MCF 10A (cell line): ENCODE results near the gene PIP4K2B. TPM values are rescaled to one million over a fixed set of nuclear protein-coding genes. Genes with fewer than 3 reads are reported as not detected.

Experiments
- BruUV-seq: library from RNA; stranded (reverse); fragments of 400-500 nt; replicated peaks from 2 replicates; lab custom pipeline; 2021; lab: Mats Ljungman, UMichigan
- CTCF ChIA-PET: fragments of 300-600 bp; sonication (Branson Sonifier 250); formaldehyde crosslinking; extraction: SDS; loops from one replicate; lab custom pipeline; 2021; ENCODE audit warnings: antibody characterized with exemption, inconsistent platforms; lab: Yijun Ruan, JAX
- POLR2A ChIA-PET: fragments of 300-600, 350-650 bp; sonication (Branson Sonifier 250); formaldehyde crosslinking; extraction: SDS; loops from one replicate; lab custom pipeline; 2020; ENCODE audit warnings: antibody characterized with exemption, inconsistent platforms; lab: Yijun Ruan, JAX
- DNase-seq: peaks from one replicate; pipeline ENCODE4 v3.0.0-alpha.2; 2018; ENCODE audit not compliant: unreplicated experiment
- H3K27ac Mint-ChIP-seq: one replicate; pipeline ENCODE4 v1.8.0; 2022; ENCODE audit warnings: mild to moderate bottlenecking, low read depth, mixed read lengths; ENCODE audit not compliant: unreplicated experiment
- H3K27me3 Mint-ChIP-seq: one replicate; pipeline ENCODE4 v1.8.0; 2022; ENCODE audit warnings: mixed read lengths; ENCODE audit not compliant: insufficient read depth, unreplicated experiment
- H3K36me3 Mint-ChIP-seq: one replicate; pipeline ENCODE4 v1.8.0; 2022; ENCODE audit warnings: mild to moderate bottlenecking, moderate library complexity, mixed read lengths; ENCODE audit not compliant: insufficient read depth, unreplicated experiment
- H3K4me1 Mint-ChIP-seq: one replicate; pipeline ENCODE4 v1.8.0; 2022; ENCODE audit warnings: mixed read lengths; ENCODE audit not compliant: insufficient read depth, unreplicated experiment
- H3K4me3 Mint-ChIP-seq: one replicate; pipeline ENCODE4 v1.8.0; 2022; ENCODE audit warnings: mild to moderate bottlenecking, moderate library complexity, mixed read lengths; ENCODE audit not compliant: unreplicated experiment
- H3K9me3 Mint-ChIP-seq: one replicate; pipeline ENCODE4 v1.8.0; 2022; ENCODE audit warnings: mixed read lengths; ENCODE audit not compliant: unreplicated experiment
- intact Hi-C: fragments of 100-400 bp; cut with micrococcal nuclease; formaldehyde crosslinking; loops from 2 replicates; pipeline ENCODE4 v1.14.1; 2022
- total RNA-seq: library from RNA; stranded (reverse); gene quantifications from 2 replicates; pipeline ENCODE4 v1.2.3, GENCODE V29; 2022
- TF ChIP-seq, protein P1 (sequence below): fragments of 200-600 bp; IDR thresholded peaks from one replicate; pipeline ENCODE4 v1.8.0; 2022; ENCODE audit warnings: antibody characterized with exemption, mild to moderate bottlenecking; ENCODE audit not compliant: unreplicated experiment

PIP4K2B gene
- total RNA-seq, 1 experiment from 2014 or later: 27.4 TPM

DNA sequence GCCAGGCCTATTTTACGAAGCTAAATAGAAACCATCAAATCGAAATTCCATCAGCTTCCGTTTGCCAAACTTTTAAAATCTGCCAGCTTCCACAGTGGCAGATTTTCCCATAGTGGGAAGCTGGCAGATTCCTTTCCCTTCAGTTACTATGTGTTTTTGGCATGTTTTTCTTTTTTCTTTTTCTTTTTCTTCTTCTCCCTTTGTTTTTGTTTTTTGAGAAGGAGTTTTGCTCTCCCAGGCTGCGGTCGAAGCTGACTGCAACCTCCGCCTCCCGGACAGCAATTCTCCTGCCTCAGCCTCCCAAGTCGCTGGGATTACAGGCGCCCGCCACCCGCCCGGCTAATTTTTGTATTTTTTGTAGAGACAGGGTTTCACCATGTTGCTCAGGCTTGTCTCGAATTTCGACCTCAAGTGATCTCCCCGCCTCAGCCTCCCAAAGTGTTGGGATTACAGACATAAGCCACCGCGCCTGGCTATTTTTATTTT, 26.4 kb upstream of the PIP4K2B start:
- Mint-ChIP-seq H3K4me1 (no peaks in the 10 kb centered on the region), H3K4me3 (peak overlapping the region; percentile 98), H3K9me3 (no peaks in the 10 kb centered on the region), H3K27me3 (no peaks in the 10 kb centered on the region), H3K36me3 (peaks cover 21% of the 10 kb centered on the region), H3K27ac (peak overlapping the region; percentile 100)
- intact Hi-C loops: no loop called here
- POLR2A ChIA-PET: interaction anchor here (0.7 to 5.4 kb wide), 14 partner anchors 11 to 328 kb away, joined by 3 to 72 read pairs (median 5); partner anchors contain the start of genes LASP1, PIP4K2B, PSMB3 and RPL23
- no peak for DNase-seq
- CTCF ChIA-PET: interaction anchor here (0.7 kb wide), 1 partner anchor 29 kb away, joined by 3 read pairs; no protein-coding TSS in a partner anchor
- TF ChIP-seq, protein P1, sequence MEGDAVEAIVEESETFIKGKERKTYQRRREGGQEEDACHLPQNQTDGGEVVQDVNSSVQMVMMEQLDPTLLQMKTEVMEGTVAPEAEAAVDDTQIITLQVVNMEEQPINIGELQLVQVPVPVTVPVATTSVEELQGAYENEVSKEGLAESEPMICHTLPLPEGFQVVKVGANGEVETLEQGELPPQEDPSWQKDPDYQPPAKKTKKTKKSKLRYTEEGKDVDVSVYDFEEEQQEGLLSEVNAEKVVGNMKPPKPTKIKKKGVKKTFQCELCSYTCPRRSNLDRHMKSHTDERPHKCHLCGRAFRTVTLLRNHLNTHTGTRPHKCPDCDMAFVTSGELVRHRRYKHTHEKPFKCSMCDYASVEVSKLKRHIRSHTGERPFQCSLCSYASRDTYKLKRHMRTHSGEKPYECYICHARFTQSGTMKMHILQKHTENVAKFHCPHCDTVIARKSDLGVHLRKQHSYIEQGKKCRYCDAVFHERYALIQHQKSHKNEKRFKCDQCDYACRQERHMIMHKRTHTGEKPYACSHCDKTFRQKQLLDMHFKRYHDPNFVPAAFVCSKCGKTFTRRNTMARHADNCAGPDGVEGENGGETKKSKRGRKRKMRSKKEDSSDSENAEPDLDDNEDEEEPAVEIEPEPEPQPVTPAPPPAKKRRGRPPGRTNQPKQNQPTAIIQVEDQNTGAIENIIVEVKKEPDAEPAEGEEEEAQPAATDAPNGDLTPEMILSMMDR: no peak
- no TSS peak for BruUV-seq

DNA sequence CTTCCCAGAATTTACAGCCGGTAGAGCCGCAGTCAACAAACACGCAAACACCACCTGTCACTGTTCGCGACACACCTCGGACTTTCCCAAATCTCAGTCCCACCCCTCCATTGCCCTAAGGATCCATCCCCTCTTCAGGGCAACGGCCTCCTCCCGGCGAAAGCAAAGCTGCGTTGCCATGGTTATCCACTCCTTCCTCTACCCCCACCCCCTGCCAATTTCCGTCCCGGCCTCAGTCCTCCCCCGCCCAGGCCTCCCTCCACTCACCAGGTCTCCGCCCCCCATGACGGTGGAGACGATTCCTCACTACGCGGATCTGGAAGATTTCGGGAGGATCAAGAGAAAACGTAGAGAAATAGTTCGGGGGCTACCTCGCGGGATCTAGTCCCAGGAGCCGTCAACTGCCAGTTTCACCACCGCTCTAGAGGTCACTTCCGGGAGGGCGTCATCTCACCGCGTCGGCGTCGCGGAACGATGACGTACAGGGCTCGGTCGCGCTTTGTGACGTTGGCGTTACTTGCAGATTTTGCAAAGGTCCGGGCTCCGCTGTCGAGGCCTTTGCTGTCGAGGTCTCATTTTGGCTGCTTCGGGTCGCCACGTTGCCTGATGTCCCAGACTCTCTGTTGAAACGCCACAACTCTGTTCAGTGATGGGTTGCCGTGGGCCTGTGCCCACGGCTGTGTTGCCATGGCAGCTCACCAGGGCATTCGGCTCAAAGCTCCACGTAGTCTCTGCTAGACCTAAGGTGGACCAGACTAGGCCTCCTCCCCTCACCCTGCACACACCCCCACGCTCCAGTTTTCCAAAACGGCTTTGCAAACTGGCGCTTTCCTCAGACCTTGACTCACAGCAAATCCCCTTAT, 25.8 kb upstream of the PIP4K2B start, which contains the start of gene CWC25:
CWC25 (minus strand) TSS at position 423 of the 863 bp plus-strand sequence; CDS start at position 285, 138 bp downstream.
- CTCF ChIA-PET: interaction anchor here (0.5 to 0.7 kb wide), 2 partner anchors 30 to 239 kb away, joined by 3 read pairs; no protein-coding TSS in a partner anchor
- intact Hi-C loops: no loop called here
- Mint-ChIP-seq H3K27ac (peak within 1 kb of the TSS; percentile 100), H3K36me3 (peaks cover 28% of the 10 kb centered on the region), H3K27me3 (no peaks in the 10 kb centered on the region), H3K9me3 (no peaks in the 10 kb centered on the region), H3K4me1 (no peaks in the 10 kb centered on the region), H3K4me3 (peak within 1 kb of the TSS; percentile 98)
- DNase-seq: peak; percentile 92
- BruUV-seq: TSS peak; percentile 95
- TF ChIP-seq, protein P1: no peak
- POLR2A ChIA-PET: interaction anchor here (0.6 to 5.4 kb wide), 16 partner anchors 12 to 1467 kb away, joined by 3 to 72 read pairs (median 4); partner anchors contain the start of genes LASP1, PIP4K2B, PSMB3 and RPL23

DNA sequence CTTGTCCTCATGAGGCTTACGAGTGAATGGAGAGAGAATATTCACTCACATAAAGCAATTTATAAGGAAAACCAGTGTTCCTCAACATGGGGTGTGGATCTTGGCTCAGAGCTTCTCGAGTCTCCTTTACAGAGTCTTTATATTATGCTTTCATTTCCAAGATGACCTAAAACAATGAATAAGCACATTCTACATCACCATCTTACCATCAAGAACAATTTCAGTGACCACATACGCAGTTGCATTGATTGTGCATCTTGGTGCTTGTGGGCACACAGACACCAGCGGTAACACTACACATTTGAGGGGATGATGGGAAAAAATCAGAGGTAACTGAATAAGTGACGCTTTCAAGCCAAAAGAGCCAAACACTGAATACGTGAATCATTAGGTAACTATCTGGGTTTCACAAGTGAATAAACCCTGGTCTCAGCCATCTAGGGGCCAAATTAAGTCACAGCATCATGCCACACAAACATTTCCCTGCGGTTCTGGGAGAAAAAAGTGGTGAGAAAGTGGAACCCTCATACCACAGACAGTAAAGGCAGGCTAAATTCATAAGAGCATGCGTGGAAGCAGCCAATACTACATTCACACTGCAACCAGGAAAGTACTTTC, 16.3 kb upstream of the PIP4K2B start:
- peak; percentile 64 for DNase-seq
- ChIA-PET CTCF (no interaction called here), POLR2A (interaction anchor here (0.5 to 1.0 kb wide), 2 partner anchors 52 to 74 kb away, joined by 3 read pairs; no protein-coding TSS in a partner anchor)
- Mint-ChIP-seq H3K4me3 (no peak overlapping the region), H3K36me3 (peaks cover 84% of the 10 kb centered on the region), H3K9me3 (no peaks in the 10 kb centered on the region), H3K4me1 (peaks cover 5% of the 10 kb centered on the region), H3K27me3 (no peaks in the 10 kb centered on the region), H3K27ac (no peak overlapping the region)
- BruUV-seq: no TSS peak
- TF ChIP-seq, protein P1: peak; percentile 29
- intact Hi-C loops: no loop called here
